Neural progenitor cell (in vitro differentiated cells): ENCODE measurements around the gene MRPL3.

Experiments used
- CTCF ChIP-seq: fragments of 200-600 bp; sonication (generic); IDR thresholded peaks from 2 replicates; pipeline ENCODE4 v1.5.1; 2017; ENCODE audit warnings: antibody characterized with exemption, mild to moderate bottlenecking
- EZH2 ChIP-seq: fragments of 200-600 bp; sonication (generic); IDR thresholded peaks from 2 replicates; pipeline ENCODE4 v1.6.1; 2017; ENCODE audit warnings: antibody characterized with exemption, mild to moderate bottlenecking, moderate library complexity
- EZH2phosphoT487 ChIP-seq: fragments of 200-600 bp; sonication (generic); IDR thresholded peaks from 2 replicates; pipeline ENCODE4 v1.6.1; 2017; ENCODE audit warnings: antibody characterized with exemption

- TF ChIP-seq CTCF (no peak), EZH2phosphoT487 (no peak), EZH2 (no peak)
Measured at GRCh38 chr3:131540821-131541220, 38.0 kb upstream of the MRPL3 start.
